ENCODE results near the gene ETF1. TPM values are rescaled to one million over a fixed set of nuclear protein-coding genes. Genes with fewer than 3 reads are reported as not detected.

Gene ETF1
- total RNA-seq, 6 donors from 2014 or later = 22.0 to 147 (median 92.4) TPM

GRCh38 chr5:138539791-138540190 is 3.2 kb downstream of the ETF1 start:
- ATAC-seq (ENCODE audit: low FRiP score in 2 of 2) (no peak), DNase-seq (no peak)
- H3K9me3 ChIP-seq = no peaks in the 10 kb centered on the region
- no peaks in the 10 kb centered on the region for H3K27me3 ChIP-seq
- no peak overlapping the region for H3K4me3 ChIP-seq
- H3K27ac ChIP-seq = peak overlapping the region in 1 of 4 donors; percentile 36
- peaks cover 34 to 67% (median 44%) of the 10 kb centered on the region in 4 donors for H3K4me1 ChIP-seq
- peaks cover 0 to 8% (median 0%) of the 10 kb centered on the region in 4 donors for H3K36me3 ChIP-seq
- TF ChIP-seq POLR2A (IDR thresholded peaks at IDR 0.05) = no peak
- no peak for TF ChIP-seq EP300 (IDR thresholded peaks at IDR 0.05)
- TF ChIP-seq CTCF (IDR thresholded peaks at IDR 0.05) = no peak
- no peak for TF ChIP-seq POLR2AphosphoS5 (IDR thresholded peaks at IDR 0.05)

GRCh38 chr5:138538943-138539627 is 4.0 kb downstream of the ETF1 start:
- H3K4me1 ChIP-seq = peaks cover 27 to 61% (median 40%) of the 10 kb centered on the region in 4 donors
- no peaks in the 10 kb centered on the region for H3K27me3 ChIP-seq
- TF ChIP-seq POLR2A (IDR thresholded peaks at IDR 0.05) (no peak), CTCF (IDR thresholded peaks at IDR 0.05) (no peak), EP300 (IDR thresholded peaks at IDR 0.05) (no peak), POLR2AphosphoS5 (IDR thresholded peaks at IDR 0.05) (no peak)
- DNase-seq (no peak), ATAC-seq (ENCODE audit: low FRiP score in 2 of 2) (no peak)
- 60 to 66% methylated on average over 2 of the region's 2 CpGs for WGBS, 2 donors
- H3K27ac ChIP-seq = no peak overlapping the region
- no peak overlapping the region for H3K4me3 ChIP-seq
- no peaks in the 10 kb centered on the region for H3K9me3 ChIP-seq
- peaks cover 0 to 8% (median 0%) of the 10 kb centered on the region in 4 donors for H3K36me3 ChIP-seq

GRCh38 chr5:138536665-138537315 is 6.2 kb downstream of the ETF1 start:
- Histone ChIP-seq H3K4me1 (peaks cover 36 to 73% (median 41%) of the 10 kb centered on the region in 4 donors), H3K36me3 (peaks cover 0 to 18% (median 0%) of the 10 kb centered on the region in 4 donors), H3K4me3 (no peak overlapping the region), H3K9me3 (no peaks in the 10 kb centered on the region), H3K27me3 (no peaks in the 10 kb centered on the region), H3K27ac (no peak overlapping the region)
- DNase-seq (no peak), ATAC-seq (ENCODE audit: low FRiP score in 2 of 2) (peak in 1 of 2 donors; percentile 30)
- WGBS, 2 donors = 61 to 74% methylated on average over 4 of the region's 4 CpGs
- TF ChIP-seq CTCF (IDR thresholded peaks at IDR 0.05) (peak in 1 of 6 experiments; percentile 16), POLR2AphosphoS5 (IDR thresholded peaks at IDR 0.05) (no peak)

- peaks cover 0 to 18% (median 0%) of the 10 kb centered on the region in 4 donors for H3K36me3 ChIP-seq
- H3K9me3 ChIP-seq = no peaks in the 10 kb centered on the region
- no peak overlapping the region for H3K4me3 ChIP-seq
- 58 to 64% methylated on average over 2 of the region's 2 CpGs for WGBS, 2 donors
- ATAC-seq (ENCODE audit: low FRiP score in 2 of 2) = no peak
- DNase-seq = no peak
- H3K27me3 ChIP-seq = no peaks in the 10 kb centered on the region
- peaks cover 30 to 73% (median 35%) of the 10 kb centered on the region in 4 donors for H3K4me1 ChIP-seq
- no peak overlapping the region for H3K27ac ChIP-seq
- TF ChIP-seq CTCF (IDR thresholded peaks at IDR 0.05) = no peak
- TF ChIP-seq POLR2A (IDR thresholded peaks at IDR 0.05) = no peak
- TF ChIP-seq EP300 (IDR thresholded peaks at IDR 0.05) = no peak
- TF ChIP-seq POLR2AphosphoS5 (IDR thresholded peaks at IDR 0.05) = no peak
Observed at GRCh38 chr5:138536215-138536614, 6.8 kb downstream of the ETF1 start.
